Neural cell (in vitro differentiated cells): ENCODE results near the gene MAPKAPK5. TPM values are rescaled to one million over a fixed set of nuclear protein-coding genes. Genes with fewer than 3 reads are reported as not detected.

Experiments used
- H2AFZ ChIP-seq: fragments of 200-600, 300-800 bp; sonication (generic), shearing (Covaris generic); 2 replicates; pipeline ENCODE4 v1.6.0; 2014; ENCODE audit warnings: low read depth, mild to moderate bottlenecking, antibody characterized with exemption, low read length, moderate library complexity
- H3F3A ChIP-seq: fragments of 200-600 bp; shearing (Covaris generic); 2 replicates; pipeline ENCODE4 v1.6.1; 2016; ENCODE audit warnings: mild to moderate bottlenecking, moderate library complexity, mixed read lengths, antibody characterized with exemption, low read length; ENCODE audit not compliant: insufficient read depth, poor library complexity, severe bottlenecking
- H3K27ac ChIP-seq: fragments of 200-600, 300-800 bp; sonication (generic), shearing (Covaris generic); 2 replicates; pipeline ENCODE4 v1.5.1; 2014; ENCODE audit warnings: mild to moderate bottlenecking, low read length, moderate library complexity
- H3K27me3 ChIP-seq: fragments of 300-800, 200-600 bp; sonication (generic), shearing (Covaris generic); 2 replicates; pipeline ENCODE4 v1.6.0; 2014; ENCODE audit warnings: mild to moderate bottlenecking, low read depth, low read length, moderate library complexity; ENCODE audit not compliant: insufficient read depth
- H3K36me3 ChIP-seq: fragments of 300-800, 200-600 bp; sonication (generic), shearing (Covaris generic); 2 replicates; pipeline ENCODE4 v1.5.1; 2014; ENCODE audit warnings: mild to moderate bottlenecking, antibody characterized with exemption, low read length, moderate library complexity; ENCODE audit not compliant: insufficient read depth
- H3K4me2 ChIP-seq: fragments of 300-800, 200-600 bp; sonication (generic), shearing (Covaris generic); 2 replicates; pipeline ENCODE4 v1.6.0; 2014; ENCODE audit warnings: mild to moderate bottlenecking, low read length
- H3K4me3 ChIP-seq: fragments of 300-800, 200-600 bp; sonication (generic), shearing (Covaris generic); 2 replicates; pipeline ENCODE4 v1.5.1; 2014; ENCODE audit warnings: mild to moderate bottlenecking, low read length, moderate library complexity
- H3K79me2 ChIP-seq: fragments of 200-600 bp; shearing (Covaris generic); replicated peaks from 2 replicates; pipeline ENCODE4 v1.6.0; 2014; ENCODE audit warnings: mild to moderate bottlenecking, low read length, moderate library complexity; ENCODE audit not compliant: insufficient read depth
- H3K9ac ChIP-seq: fragments of 300-800, 200-600 bp; sonication (generic), shearing (Covaris generic); 2 replicates; pipeline ENCODE4 v1.6.1; 2016; ENCODE audit warnings: mild to moderate bottlenecking, low read length, mixed read lengths
- H3K9me2 ChIP-seq: fragments of 200-600 bp; shearing (Covaris generic); 2 replicates; pipeline ENCODE4 v1.6.1; 2016; ENCODE audit warnings: mild to moderate bottlenecking, low read length, mixed read lengths; ENCODE audit not compliant: insufficient read depth
- H3K9me3 ChIP-seq: fragments of 200-600, 300-800 bp; sonication (generic), shearing (Covaris generic); 2 replicates; pipeline ENCODE4 v1.6.1; 2016; ENCODE audit warnings: mild to moderate bottlenecking, mixed run types, low read length, moderate library complexity, mixed read lengths
- H4K20me1 ChIP-seq: fragments of 200-600 bp; shearing (Covaris generic); 2 replicates; pipeline ENCODE4 v1.6.1; 2016; ENCODE audit warnings: mild to moderate bottlenecking, mixed run types; ENCODE audit not compliant: insufficient read depth
- CTCF ChIP-seq: fragments of 450-650 bp; IDR thresholded peaks from 2 replicates; pipeline ENCODE4 v1.5.1; 2014; ENCODE audit warnings: antibody characterized with exemption, mild to moderate bottlenecking, moderate library complexity; ENCODE audit not compliant: poor library complexity, severe bottlenecking
- EP300 ChIP-seq: fragments of 450-650 bp; conservative IDR thresholded peaks from 2 replicates; pipeline ENCODE4 v1.6.1; 2014; ENCODE audit warnings: antibody characterized with exemption, mild to moderate bottlenecking, moderate library complexity; ENCODE audit not compliant: poor library complexity, severe bottlenecking
- EZH2 ChIP-seq: fragments of 200-600, 300-800 bp; shearing (Covaris generic), sonication (generic); IDR thresholded peaks from 2 replicates; pipeline ENCODE4 v1.6.1; 2014; ENCODE audit warnings: antibody characterized with exemption, low read length, borderline replicate concordance, mild to moderate bottlenecking; ENCODE audit not compliant: insufficient read depth, poor library complexity, severe bottlenecking
- MXI1 ChIP-seq: fragments of 450-650 bp; conservative IDR thresholded peaks from 2 replicates; pipeline ENCODE4 v1.6.1; 2014; ENCODE audit warnings: antibody characterized with exemption, mild to moderate bottlenecking; ENCODE audit not compliant: poor library complexity, severe bottlenecking
- POLR2AphosphoS5 ChIP-seq: IDR thresholded peaks from 2 replicates; pipeline ENCODE4 v1.6.1; 2012
- RAD21 ChIP-seq: fragments of 450-650 bp; conservative IDR thresholded peaks from 2 replicates; pipeline ENCODE4 v1.6.1; 2014; ENCODE audit warnings: antibody characterized with exemption, mild to moderate bottlenecking, moderate library complexity
- REST ChIP-seq: IDR thresholded peaks from 2 replicates; pipeline ENCODE4 v1.6.1; 2012; ENCODE audit warnings: borderline replicate concordance
- SMC3 ChIP-seq: fragments of 450-650 bp; conservative IDR thresholded peaks from 2 replicates; pipeline ENCODE4 v1.6.1; 2014; ENCODE audit warnings: antibody characterized with exemption, mild to moderate bottlenecking, moderate library complexity; ENCODE audit not compliant: poor library complexity
- TAF1 ChIP-seq: IDR thresholded peaks from 2 replicates; pipeline ENCODE4 v1.6.1; 2012; ENCODE audit warnings: low read depth
- polyA minus RNA-seq: library from RNA; depleted of rRNA, polyadenylated mRNA; stranded (reverse); fragments of >200 nt; gene quantifications from 2 replicates; pipeline ENCODE4 v1.2.3, GENCODE V29; 2014
- polyA plus RNA-seq: library from polyadenylated mRNA; depleted of rRNA; stranded (reverse); fragments of >200 nt; gene quantifications from 2 replicates; pipeline ENCODE4 v1.2.3, GENCODE V29; 2014

The MAPKAPK5 gene
- polyA plus RNA-seq (84.4 and 93.7 TPM in 2 replicates), polyA minus RNA-seq (106 and 116 TPM in 2 replicates)

- peak; percentile 50 for TF ChIP-seq SMC3
- peak; percentile 92 for TF ChIP-seq EZH2
- TF ChIP-seq EP300, result peak; percentile 82
- peak; percentile 91 for TF ChIP-seq REST
- TF ChIP-seq POLR2AphosphoS5, result peak; percentile 96
- peak; percentile 91 for TF ChIP-seq MXI1
- TF ChIP-seq RAD21, result no peak
- TF ChIP-seq CTCF, result no peak
- TF ChIP-seq TAF1, result peak; percentile 93
These were observed at the start of gene MAPKAPK5 for GRCh38 chr12:111841750-111842555. MAPKAPK5 (plus strand) TSS chr12:111842228; CDS start chr12:111842734, 506 bp downstream.

GRCh38 chr12:111792856-111793235 is 49.2 kb upstream of the MAPKAPK5 start:
- Histone ChIP-seq H3K4me2 (no peak overlapping the region), H3K9me2 (no peaks in the 10 kb centered on the region), H2AFZ (no peak overlapping the region), H3K4me3 (no peak overlapping the region), H3K79me2 (no peaks in the 10 kb centered on the region), H4K20me1 (no peaks in the 10 kb centered on the region), H3F3A (no peaks in the 10 kb centered on the region), H3K36me3 (no peaks in the 10 kb centered on the region), H3K27ac (no peak overlapping the region), H3K9me3 (no peaks in the 10 kb centered on the region), H3K9ac (no peak overlapping the region), H3K27me3 (no peaks in the 10 kb centered on the region)
- TF ChIP-seq REST (no peak), RAD21 (no peak)

More at GRCh38 chr12:111841750-111842555, at the start of gene MAPKAPK5:
- Histone ChIP-seq H3K9me2 (no peaks in the 10 kb centered on the region), H3K4me3 (peak within 1 kb of the TSS; percentile 81), H3K4me2 (peak within 1 kb of the TSS; percentile 47), H3K27me3 (no peaks in the 10 kb centered on the region), H3K79me2 (peaks cover 60% of the 10 kb centered on the region), H4K20me1 (no peaks in the 10 kb centered on the region), H3K27ac (peak within 1 kb of the TSS; percentile 95), H2AFZ (peak within 1 kb of the TSS; percentile 83), H3K36me3 (peaks cover 10% of the 10 kb centered on the region), H3K9me3 (no peaks in the 10 kb centered on the region), H3F3A (no peaks in the 10 kb centered on the region), H3K9ac (peak within 1 kb of the TSS; percentile 92)
